Ishikawa (cell line): ENCODE results near the gene SMAP1.

Source experiments
- CEBPB ChIP-seq: IDR thresholded peaks from 2 replicates; pipeline ENCODE4 v1.6.1; 2012
- CREB1 ChIP-seq: IDR thresholded peaks from 2 replicates; pipeline ENCODE4 v1.6.1; 2012; ENCODE audit warnings: low read depth
- EGR1 ChIP-seq: IDR thresholded peaks from 2 replicates; pipeline ENCODE4 v1.6.1; 2012
- EP300 ChIP-seq: IDR thresholded peaks from 2 replicates; pipeline ENCODE4 v1.6.1; 2012; ENCODE audit warnings: borderline replicate concordance
- FOXM1 ChIP-seq: IDR thresholded peaks from 2 replicates; pipeline ENCODE4 v1.6.1; 2012; ENCODE audit warnings: low read depth, borderline replicate concordance
- NFIC ChIP-seq: IDR thresholded peaks from 2 replicates; pipeline ENCODE4 v1.6.1; 2012
- RAD21 ChIP-seq: IDR thresholded peaks from 2 replicates; pipeline ENCODE4 v1.6.1; 2012; ENCODE audit warnings: low read depth
- TAF1 ChIP-seq: IDR thresholded peaks from 2 replicates; pipeline ENCODE4 v1.6.1; 2012; ENCODE audit warnings: low read depth, mild to moderate bottlenecking
- TCF12 ChIP-seq: IDR thresholded peaks from 2 replicates; pipeline ENCODE4 v1.6.1; 2012; ENCODE audit warnings: low read depth
- TEAD4 ChIP-seq: IDR thresholded peaks from 2 replicates; pipeline ENCODE4 v1.6.1; 2012
- YY1 ChIP-seq: IDR thresholded peaks from 2 replicates; pipeline ENCODE4 v1.6.1; 2012; ENCODE audit warnings: low read depth
- TF ChIP-seq, protein P1 (sequence below): IDR thresholded peaks from 2 replicates; pipeline ENCODE4 v1.6.1; 2012; ENCODE audit warnings: low read depth, mild to moderate bottlenecking
- TF ChIP-seq, protein P2 (sequence below): IDR thresholded peaks from 2 replicates; pipeline ENCODE4 v1.6.1; 2012
- TF ChIP-seq, protein P3 (sequence below): IDR thresholded peaks from 2 replicates; pipeline ENCODE4 v1.6.1; 2012

DNA sequence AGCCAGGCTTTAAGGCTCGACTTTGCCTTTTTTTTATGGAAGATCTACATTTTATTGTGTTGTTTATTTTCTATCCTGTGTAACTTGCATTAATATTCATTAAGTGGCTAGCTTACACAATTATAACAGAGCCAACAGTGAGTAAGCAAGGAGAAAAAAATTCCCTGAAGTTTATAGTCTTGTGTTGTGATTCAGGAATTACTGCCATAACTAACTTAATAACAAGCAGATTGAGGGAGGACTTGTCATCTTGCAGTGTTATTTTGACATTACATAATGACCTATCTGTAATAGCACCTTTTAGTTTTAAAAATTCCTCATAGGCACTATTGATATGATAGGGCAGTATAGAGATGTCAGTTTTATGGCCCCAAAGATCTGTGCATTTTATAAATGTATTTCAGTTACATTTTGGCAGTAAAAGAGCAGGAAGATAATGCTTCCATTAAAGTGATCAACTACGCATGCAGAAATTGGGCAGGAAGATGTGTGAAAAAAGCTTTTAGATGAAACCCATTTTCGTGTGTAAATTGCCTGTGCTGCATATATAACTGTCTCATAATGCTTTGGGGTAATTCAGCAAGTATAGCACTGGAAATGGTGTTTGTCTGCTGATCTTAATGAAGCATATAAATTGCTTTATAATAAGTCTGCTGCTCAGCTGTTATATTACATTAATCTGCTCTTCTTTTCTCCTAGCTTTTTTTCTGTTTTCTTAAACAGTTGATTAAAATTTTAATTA lies 123.0 kb downstream of the SMAP1 start:
- no peak for TF ChIP-seq NFIC
- no peak for TF ChIP-seq CEBPB
- TF ChIP-seq, protein P1, sequence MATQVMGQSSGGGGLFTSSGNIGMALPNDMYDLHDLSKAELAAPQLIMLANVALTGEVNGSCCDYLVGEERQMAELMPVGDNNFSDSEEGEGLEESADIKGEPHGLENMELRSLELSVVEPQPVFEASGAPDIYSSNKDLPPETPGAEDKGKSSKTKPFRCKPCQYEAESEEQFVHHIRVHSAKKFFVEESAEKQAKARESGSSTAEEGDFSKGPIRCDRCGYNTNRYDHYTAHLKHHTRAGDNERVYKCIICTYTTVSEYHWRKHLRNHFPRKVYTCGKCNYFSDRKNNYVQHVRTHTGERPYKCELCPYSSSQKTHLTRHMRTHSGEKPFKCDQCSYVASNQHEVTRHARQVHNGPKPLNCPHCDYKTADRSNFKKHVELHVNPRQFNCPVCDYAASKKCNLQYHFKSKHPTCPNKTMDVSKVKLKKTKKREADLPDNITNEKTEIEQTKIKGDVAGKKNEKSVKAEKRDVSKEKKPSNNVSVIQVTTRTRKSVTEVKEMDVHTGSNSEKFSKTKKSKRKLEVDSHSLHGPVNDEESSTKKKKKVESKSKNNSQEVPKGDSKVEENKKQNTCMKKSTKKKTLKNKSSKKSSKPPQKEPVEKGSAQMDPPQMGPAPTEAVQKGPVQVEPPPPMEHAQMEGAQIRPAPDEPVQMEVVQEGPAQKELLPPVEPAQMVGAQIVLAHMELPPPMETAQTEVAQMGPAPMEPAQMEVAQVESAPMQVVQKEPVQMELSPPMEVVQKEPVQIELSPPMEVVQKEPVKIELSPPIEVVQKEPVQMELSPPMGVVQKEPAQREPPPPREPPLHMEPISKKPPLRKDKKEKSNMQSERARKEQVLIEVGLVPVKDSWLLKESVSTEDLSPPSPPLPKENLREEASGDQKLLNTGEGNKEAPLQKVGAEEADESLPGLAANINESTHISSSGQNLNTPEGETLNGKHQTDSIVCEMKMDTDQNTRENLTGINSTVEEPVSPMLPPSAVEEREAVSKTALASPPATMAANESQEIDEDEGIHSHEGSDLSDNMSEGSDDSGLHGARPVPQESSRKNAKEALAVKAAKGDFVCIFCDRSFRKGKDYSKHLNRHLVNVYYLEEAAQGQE: no peak
- TF ChIP-seq RAD21: no peak
- TF ChIP-seq, protein P2, sequence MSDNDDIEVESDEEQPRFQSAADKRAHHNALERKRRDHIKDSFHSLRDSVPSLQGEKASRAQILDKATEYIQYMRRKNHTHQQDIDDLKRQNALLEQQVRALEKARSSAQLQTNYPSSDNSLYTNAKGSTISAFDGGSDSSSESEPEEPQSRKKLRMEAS: no peak
- TF ChIP-seq TAF1: no peak
- TF ChIP-seq CREB1: no peak
- TF ChIP-seq, protein P3, sequence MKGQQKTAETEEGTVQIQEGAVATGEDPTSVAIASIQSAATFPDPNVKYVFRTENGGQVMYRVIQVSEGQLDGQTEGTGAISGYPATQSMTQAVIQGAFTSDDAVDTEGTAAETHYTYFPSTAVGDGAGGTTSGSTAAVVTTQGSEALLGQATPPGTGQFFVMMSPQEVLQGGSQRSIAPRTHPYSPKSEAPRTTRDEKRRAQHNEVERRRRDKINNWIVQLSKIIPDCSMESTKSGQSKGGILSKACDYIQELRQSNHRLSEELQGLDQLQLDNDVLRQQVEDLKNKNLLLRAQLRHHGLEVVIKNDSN: no peak
- no peak for TF ChIP-seq TEAD4
- TF ChIP-seq EGR1: no peak
- TF ChIP-seq EP300: no peak
- TF ChIP-seq FOXM1: no peak
- no peak for TF ChIP-seq TCF12
- TF ChIP-seq YY1: no peak
